Thymus (tissue), 11 donors: ENCODE results near the gene FAM118B. TPM values are rescaled to one million over a fixed set of nuclear protein-coding genes. Genes with fewer than 3 reads are reported as not detected.

Experiments used
- DNase-seq, 9 donors: peaks; one replicate each; pipeline ENCODE4 v3.0.0-alpha.2; 2013; ENCODE audit warnings: low spot score in 9 of 9, low read depth in 6 of 9, missing footprints in 1 of 9
- H3K27ac ChIP-seq, 2 donors: one replicate each; pipeline ENCODE4 v1.5.1; 2013; ENCODE audit warnings: control low read depth in 1 of 2, low read depth in 1 of 2, low read length in 1 of 2, mild to moderate bottlenecking in 1 of 2, moderate library complexity in 1 of 2
- H3K27me3 ChIP-seq, 2 donors: one replicate each; pipeline ENCODE4 v1.5.1; 2013; ENCODE audit warnings: low read length in 1 of 2; ENCODE audit not compliant: control insufficient read depth in 2 of 2, insufficient read depth in 1 of 2
- H3K36me3 ChIP-seq, 2 donors: one replicate each; pipeline ENCODE4 v1.5.1; 2013; ENCODE audit warnings: low read length in 1 of 2, mild to moderate bottlenecking in 1 of 2, moderate library complexity in 1 of 2; ENCODE audit not compliant: control insufficient read depth in 2 of 2, insufficient read depth in 2 of 2
- H3K4me1 ChIP-seq, 2 donors: one replicate each; pipeline ENCODE4 v1.5.1; 2013; ENCODE audit warnings: low read length in 2 of 2; ENCODE audit not compliant: control insufficient read depth in 2 of 2, insufficient read depth in 2 of 2
- H3K4me3 ChIP-seq, 2 donors: one replicate each; pipeline ENCODE4 v1.5.1; 2013; ENCODE audit warnings: low read length in 2 of 2, control low read depth in 1 of 2, mild to moderate bottlenecking in 1 of 2
- H3K9me3 ChIP-seq, 2 donors: one replicate each; pipeline ENCODE4 v1.5.1; 2013; ENCODE audit warnings: low read length in 1 of 2, mild to moderate bottlenecking in 1 of 2; ENCODE audit not compliant: control insufficient read depth in 2 of 2, insufficient read depth in 1 of 2
- WGBS: extraction: QIAGEN DNeasy Blood & Tissue Kit; methylation state at CpG from one replicate; pipeline ENCODE4 v1.1.7; 2013; 5-methylcytosine and 5-hydroxymethylcytosine counted together
- polyA plus RNA-seq: library from polyadenylated mRNA; stranded (reverse); fragments of 200-250 nt; gene quantifications from one replicate; pipeline ENCODE4 v1.2.3, GENCODE V29; 2013
- total RNA-seq: library from RNA; stranded (reverse); fragments of 120-200 nt; gene quantifications from one replicate; pipeline ENCODE4 v1.2.4, GENCODE V29; 2013
- donor health status: healthy.

FAM118B gene
- total and polyA plus RNA-seq, 2 donors = 9.5 to 23.7 TPM

GRCh38 chr11:126225295-126225665 is 13.7 kb downstream of the FAM118B start:
- Histone ChIP-seq H3K4me1 (no peaks in the 10 kb centered on the region), H3K9me3 (peaks cover 0 to 3% of the 10 kb centered on the region in 2 donors), H3K27ac (no peak overlapping the region), H3K27me3 (no peaks in the 10 kb centered on the region), H3K4me3 (no peak overlapping the region), H3K36me3 (no peaks in the 10 kb centered on the region)
- no peak for DNase-seq
- WGBS = 98% methylated on average over 2 of the region's 2 CpGs

- WGBS = 98% methylated on average over 11 of the region's 15 CpGs
These were observed 14.9 kb downstream of the FAM118B start for GRCh38 chr11:126226334-126227084.

GRCh38 chr11:126229858-126230540 is 18.4 kb downstream of the FAM118B start:
- Histone ChIP-seq H3K27ac (no peak overlapping the region), H3K4me3 (no peak overlapping the region), H3K36me3 (no peaks in the 10 kb centered on the region), H3K27me3 (no peaks in the 10 kb centered on the region), H3K4me1 (no peaks in the 10 kb centered on the region), H3K9me3 (peaks cover 0 to 3% of the 10 kb centered on the region in 2 donors)
- 32% methylated on average over 3 of the region's 3 CpGs for WGBS
- no peak for DNase-seq

More at GRCh38 chr11:126226334-126227084, 14.9 kb downstream of the FAM118B start:
- Histone ChIP-seq H3K27me3 (no peaks in the 10 kb centered on the region), H3K4me1 (no peaks in the 10 kb centered on the region), H3K36me3 (no peaks in the 10 kb centered on the region), H3K27ac (no peak overlapping the region), H3K9me3 (peaks cover 0 to 3% of the 10 kb centered on the region in 2 donors), H3K4me3 (no peak overlapping the region)
- no peak for DNase-seq

- no peak for DNase-seq
- H3K27ac ChIP-seq = no peak overlapping the region
- 96% methylated on average over 6 of the region's 6 CpGs for whole genome bisulfite sequencing
- no peaks in the 10 kb centered on the region for H3K9me3 ChIP-seq
- H3K27me3 ChIP-seq = no peaks in the 10 kb centered on the region
- no peak overlapping the region for H3K4me3 ChIP-seq
- H3K4me1 ChIP-seq = no peaks in the 10 kb centered on the region
- no peaks in the 10 kb centered on the region for H3K36me3 ChIP-seq
These were observed 20.3 kb downstream of the FAM118B start for GRCh38 chr11:126231725-126232459.

- Histone ChIP-seq H3K9me3 (no peaks in the 10 kb centered on the region), H3K4me3 (no peak overlapping the region), H3K36me3 (no peaks in the 10 kb centered on the region), H3K4me1 (no peaks in the 10 kb centered on the region), H3K27ac (no peak overlapping the region), H3K27me3 (no peaks in the 10 kb centered on the region)
- WGBS = 97% methylated on average over 3 of the region's 3 CpGs
- no peak for DNase-seq
These were observed 21.1 kb downstream of the FAM118B start for GRCh38 chr11:126232683-126233082.

GRCh38 chr11:126233391-126233790 is 21.8 kb downstream of the FAM118B start:
- no peaks in the 10 kb centered on the region for H3K27me3 ChIP-seq
- no peaks in the 10 kb centered on the region for H3K36me3 ChIP-seq
- H3K4me3 ChIP-seq = no peak overlapping the region
- no peaks in the 10 kb centered on the region for H3K9me3 ChIP-seq
- H3K27ac ChIP-seq = no peak overlapping the region
- H3K4me1 ChIP-seq = no peaks in the 10 kb centered on the region
- 98% methylated on average over 4 of the region's 4 CpGs for WGBS
- DNase-seq = no peak

- no peaks in the 10 kb centered on the region for H3K4me1 ChIP-seq
- WGBS = 99% methylated on average over 2 of the region's 2 CpGs
- H3K4me3 ChIP-seq = no peak overlapping the region
- peaks cover 20 to 29% of the 10 kb centered on the region in 2 donors for H3K36me3 ChIP-seq
- H3K27me3 ChIP-seq = no peaks in the 10 kb centered on the region
- no peak overlapping the region for H3K27ac ChIP-seq
- no peak for DNase-seq
- H3K9me3 ChIP-seq = no peaks in the 10 kb centered on the region
These were observed 35.1 kb downstream of the FAM118B start for GRCh38 chr11:126246636-126247035.

GRCh38 chr11:126253265-126253664 is 41.7 kb downstream of the FAM118B start:
- Histone ChIP-seq H3K4me3 (no peak overlapping the region), H3K27ac (no peak overlapping the region), H3K9me3 (no peaks in the 10 kb centered on the region), H3K27me3 (no peaks in the 10 kb centered on the region), H3K4me1 (no peaks in the 10 kb centered on the region), H3K36me3 (peaks cover 37 to 40% of the 10 kb centered on the region in 2 donors)
- DNase-seq = no peak
- over 99% methylated on average over 4 of the region's 4 CpGs for WGBS

- Histone ChIP-seq H3K4me3 (no peak overlapping the region), H3K9me3 (no peaks in the 10 kb centered on the region), H3K27me3 (no peaks in the 10 kb centered on the region), H3K4me1 (no peaks in the 10 kb centered on the region), H3K36me3 (peaks cover 34 to 43% of the 10 kb centered on the region in 2 donors), H3K27ac (no peak overlapping the region)
- 95% methylated on average over 1 of the region's 1 CpG for WGBS
- no peak for DNase-seq
These were observed 43.2 kb downstream of the FAM118B start for GRCh38 chr11:126254819-126255218.
